NCI-H69 (cell line): ENCODE data around the gene DNM1L.

Source experiments
- DNase-seq: peaks from one replicate; lab custom pipeline; 2025; lab: John Stamatoyannopoulos, UW

Gene DNM1L

DNA sequence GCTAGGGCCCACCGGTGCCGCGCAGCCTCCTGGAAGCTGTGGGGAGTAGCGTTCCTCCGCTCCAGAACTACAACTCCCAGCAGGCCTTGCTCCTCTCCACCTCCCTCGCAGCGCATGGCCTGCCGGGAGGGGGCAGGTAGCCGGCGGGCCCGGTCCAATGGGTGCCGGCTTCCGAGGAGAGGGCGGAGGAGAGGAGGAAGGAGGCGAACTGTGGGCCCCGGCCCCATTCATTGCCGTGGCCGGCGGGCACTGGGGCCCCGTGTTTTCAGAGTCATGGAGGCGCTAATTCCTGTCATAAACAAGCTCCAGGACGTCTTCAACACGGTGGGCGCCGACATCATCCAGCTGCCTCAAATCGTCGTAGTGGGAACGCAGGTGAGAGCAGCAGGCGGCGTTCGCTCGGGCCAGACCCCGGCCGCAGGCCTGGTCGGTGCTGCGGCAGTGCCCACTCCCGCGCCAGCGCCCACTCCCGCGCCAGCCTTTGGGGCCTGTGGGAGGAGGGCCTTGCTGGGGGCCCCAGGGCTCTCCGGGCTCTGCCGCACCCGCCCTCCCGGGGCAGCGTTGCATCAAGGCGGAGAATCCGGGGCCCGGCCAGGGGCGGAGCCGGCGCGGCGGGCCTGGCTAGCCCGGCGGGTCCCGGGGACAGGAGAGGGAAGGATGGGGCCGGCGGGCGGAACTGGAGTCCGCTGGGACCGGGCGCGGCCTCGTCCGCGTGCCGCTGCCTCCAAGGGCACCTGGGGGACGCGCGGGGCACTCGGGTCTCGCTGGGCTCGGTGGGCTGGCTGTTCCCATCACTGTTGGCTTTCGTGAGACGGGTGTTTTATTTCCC lies at the start of gene DNM1L:
Gene DNM1L, plus strand, starts transcription at position 211 of the 829 bp plus-strand sequence. Its CDS starts 63 bp downstream, at position 274.
- DNase-seq = peak; percentile 96

DNA sequence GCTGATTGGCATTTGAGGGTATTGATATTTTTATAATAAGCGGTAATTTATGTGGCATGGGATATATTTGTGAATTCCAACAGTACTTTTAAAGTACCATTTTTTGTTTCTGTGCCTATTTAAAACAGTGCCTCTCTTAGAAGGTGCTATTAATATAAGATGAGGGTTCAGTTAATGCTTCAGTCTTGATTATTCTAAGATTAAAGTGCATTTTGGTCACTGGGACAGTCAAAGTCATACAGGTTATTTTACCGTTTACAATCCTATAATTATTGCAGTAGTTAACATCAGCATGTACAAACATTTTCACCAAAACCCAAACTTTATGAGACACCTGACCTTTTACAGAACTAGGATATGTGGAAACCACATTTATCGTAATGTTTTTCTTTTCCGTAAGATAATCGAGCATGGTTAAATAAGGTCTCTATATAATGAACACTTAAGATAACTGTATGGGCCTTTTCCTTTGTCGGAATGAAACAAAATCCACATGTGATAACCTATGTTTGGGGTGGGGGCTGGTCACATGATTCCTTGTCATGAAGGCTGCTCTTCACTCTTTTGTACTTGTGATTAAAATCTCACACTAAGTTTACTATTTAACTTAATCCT lies 37.7 kb upstream of the DNM1L start:
- no peak for DNase-seq

- no peak for DNase-seq
These were observed 34.7 kb upstream of the DNM1L start for GRCh38 chr12:32644431-32644830.

- DNase-seq = no peak
These were observed 31.8 kb upstream of the DNM1L start for GRCh38 chr12:32647275-32647674.

GRCh38 chr12:32650508-32650907 lies 28.6 kb upstream of the DNM1L start:
- no peak for DNase-seq

GRCh38 chr12:32651151-32651955 lies 27.7 kb upstream of the DNM1L start:
- DNase-seq = no peak

- DNase-seq = no peak
These were observed 27.2 kb upstream of the DNM1L start for GRCh38 chr12:32651956-32652210.

GRCh38 chr12:32659908-32660440 lies 19.1 kb upstream of the DNM1L start:
- DNase-seq = peak; percentile 31

DNA sequence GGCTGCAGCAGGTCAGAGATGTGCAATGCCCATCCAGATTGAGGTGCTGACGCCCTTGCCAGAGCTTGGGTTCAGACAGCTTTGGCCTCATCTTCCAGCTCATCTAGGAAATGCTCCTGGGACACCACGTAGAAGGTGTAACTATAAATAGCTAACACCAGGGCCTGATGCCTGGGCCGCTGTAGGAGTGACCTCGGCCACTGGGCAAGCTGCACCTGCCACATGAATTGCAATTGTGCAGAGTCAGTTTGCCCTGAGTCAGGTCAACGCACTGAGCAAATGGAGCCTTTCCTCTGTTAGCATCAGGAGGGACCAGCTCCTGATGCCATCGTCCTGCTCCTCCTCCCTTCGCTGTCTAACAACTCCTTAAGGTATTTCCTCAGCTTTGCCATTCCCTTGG lies 17.4 kb upstream of the DNM1L start:
- no peak for DNase-seq

DNA sequence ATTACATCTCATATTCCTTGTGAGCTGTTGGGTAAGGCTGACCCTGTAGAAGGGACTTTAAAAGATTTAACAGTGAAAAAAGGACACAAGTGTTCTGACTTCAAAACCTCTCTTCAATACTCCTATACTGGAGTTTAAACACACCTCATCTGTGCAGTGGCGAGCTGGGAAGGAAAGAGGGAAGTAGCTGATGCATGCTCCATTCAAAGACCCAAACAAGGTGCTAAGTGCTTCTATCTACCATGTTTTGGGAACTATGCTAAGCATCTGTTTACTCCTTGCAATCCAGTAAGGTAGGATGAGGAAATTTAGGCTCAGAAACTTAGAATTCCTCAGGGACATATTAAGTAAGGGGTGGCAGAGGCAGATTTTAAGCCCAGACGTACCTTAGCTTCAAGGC lies 16.4 kb upstream of the DNM1L start:
- DNase-seq = no peak

DNA sequence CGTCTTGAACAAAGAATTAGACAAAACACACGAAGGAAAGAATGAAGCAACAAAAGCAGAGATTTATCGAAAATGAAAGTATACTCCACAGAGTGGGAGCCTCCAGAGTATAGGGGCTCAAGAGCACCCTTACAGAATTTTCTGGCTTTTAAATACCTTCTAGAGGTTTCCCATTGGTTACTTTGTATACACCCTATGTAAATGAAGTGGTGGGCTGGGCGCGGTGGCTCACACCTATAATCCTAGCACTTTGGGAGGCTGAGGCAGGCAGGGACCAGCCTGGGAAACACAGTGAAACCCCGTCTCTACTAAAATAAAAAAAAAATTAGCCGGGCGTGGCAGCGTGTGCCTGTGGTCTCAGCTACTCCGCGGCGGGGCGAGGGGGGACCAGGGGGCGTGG lies 13.1 kb upstream of the DNM1L start:
- DNase-seq = no peak

DNA sequence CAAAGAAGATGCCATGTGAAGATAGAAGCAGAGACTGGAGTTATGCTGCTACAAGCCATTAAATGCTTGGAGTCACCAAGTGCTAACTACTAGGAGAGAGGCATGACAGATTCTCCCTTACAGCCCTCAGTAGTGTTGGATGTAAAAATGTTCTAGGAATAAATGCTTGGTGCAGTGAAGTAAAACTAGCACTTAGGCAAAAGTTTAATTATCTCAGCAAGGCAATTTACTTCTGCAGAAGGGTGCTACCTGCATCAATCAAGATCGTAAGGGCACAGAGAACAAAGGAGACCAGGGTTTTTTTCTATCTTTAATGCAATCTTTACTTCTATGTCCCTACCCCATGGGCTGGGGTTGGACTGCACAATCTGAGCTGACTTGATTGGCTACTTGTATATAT lies 9.5 kb upstream of the DNM1L start:
- DNase-seq = no peak

GRCh38 chr12:32671930-32672780 lies 6.9 kb upstream of the DNM1L start:
- peak; percentile 88 for DNase-seq

DNA sequence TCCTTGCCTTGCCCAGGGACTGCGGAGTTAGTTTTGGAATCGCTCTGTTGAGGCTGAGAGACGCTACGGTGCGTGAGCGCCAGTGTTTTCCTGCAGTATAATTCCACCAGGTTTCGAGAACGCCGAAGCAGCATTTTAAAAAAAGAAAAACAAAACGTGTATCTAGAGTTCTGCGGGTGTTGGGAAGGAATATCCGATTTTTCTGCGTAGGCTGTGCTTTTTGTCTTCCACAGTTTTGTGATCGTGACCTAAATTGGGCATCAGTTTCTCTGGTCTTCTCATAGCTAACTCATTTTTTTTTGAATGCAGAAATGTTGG lies 778 bp downstream of the DNM1L start:
- DNase-seq = no peak

DNA sequence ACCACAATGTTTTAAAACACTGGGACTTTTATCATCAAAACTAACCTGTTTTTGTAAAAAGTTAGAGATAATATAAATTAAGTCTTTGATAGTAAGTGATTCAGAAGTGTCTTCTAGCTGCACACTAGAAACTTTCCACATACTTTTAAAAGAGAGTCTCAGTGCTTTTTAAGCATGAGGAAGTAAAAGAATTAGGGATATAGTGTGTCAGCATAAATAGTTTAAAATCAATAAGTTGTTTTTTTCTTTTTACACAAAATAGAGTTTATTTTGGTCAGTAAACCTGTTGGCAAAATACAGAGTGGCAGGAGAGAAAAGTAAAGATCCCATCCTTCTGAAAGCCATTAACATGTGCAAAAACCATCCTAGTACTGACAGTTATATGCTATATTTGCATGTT lies 1.7 kb downstream of the DNM1L start:
- DNase-seq = no peak

DNA sequence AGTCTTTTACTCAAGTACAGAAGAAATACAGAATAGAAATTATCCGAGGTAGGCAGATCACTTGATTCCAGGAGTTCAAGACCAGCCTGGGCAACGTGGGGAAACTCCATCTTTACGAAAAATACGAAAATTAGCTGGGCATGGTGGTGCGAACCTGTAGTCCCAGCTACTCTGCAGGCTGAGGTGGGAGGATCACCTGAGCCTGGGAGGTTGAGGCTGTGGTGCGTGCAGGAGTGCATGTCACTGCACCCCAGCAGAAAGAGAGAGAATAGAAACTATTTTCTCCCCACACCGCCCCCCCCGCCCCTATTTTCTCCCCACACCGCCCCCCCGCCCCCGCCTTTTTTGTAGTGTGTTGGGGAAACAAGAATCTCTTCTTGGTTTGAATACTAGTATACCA lies 2.2 kb downstream of the DNM1L start:
- no peak for DNase-seq

DNA sequence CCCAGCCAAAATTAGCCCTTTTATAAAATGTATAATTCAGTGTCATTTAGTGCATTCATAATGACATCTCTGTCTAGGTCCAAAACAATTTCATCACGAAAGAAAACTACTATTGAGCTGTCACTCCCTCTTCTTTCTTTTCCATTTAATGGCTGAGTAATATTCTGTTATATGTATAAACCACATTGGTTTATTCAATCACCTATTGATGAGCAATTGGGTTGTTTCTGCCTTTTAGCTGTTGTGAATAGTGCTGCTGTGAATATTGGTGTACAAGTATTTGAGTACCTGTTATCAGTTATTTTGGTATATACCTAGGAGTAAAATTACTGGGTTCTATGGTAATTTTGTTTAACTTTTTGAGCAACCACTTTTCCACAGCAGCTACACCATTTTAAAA lies 7.2 kb downstream of the DNM1L start:
- no peak for DNase-seq

DNA sequence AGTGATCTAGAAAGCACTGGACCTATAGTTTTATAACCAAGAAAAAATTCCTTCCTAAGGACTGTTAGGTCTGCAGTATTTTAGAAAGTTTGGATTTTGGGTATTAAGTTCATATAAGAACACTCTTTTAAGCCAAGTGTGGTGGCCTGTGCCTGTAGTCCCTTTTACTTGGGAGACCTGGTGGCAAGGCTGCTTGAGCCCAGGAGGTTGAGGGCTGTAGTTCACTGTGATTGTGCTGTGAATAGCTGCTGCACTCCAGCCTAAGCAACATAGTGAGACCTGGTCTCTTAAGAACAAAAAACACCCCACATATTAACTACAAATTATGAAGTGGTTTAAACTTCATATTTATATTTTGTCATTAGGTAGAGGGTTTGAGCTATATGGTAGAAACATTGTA lies 9.7 kb downstream of the DNM1L start:
- no peak for DNase-seq

GRCh38 chr12:32690927-32691326 lies 11.8 kb downstream of the DNM1L start:
- DNase-seq = no peak

DNA sequence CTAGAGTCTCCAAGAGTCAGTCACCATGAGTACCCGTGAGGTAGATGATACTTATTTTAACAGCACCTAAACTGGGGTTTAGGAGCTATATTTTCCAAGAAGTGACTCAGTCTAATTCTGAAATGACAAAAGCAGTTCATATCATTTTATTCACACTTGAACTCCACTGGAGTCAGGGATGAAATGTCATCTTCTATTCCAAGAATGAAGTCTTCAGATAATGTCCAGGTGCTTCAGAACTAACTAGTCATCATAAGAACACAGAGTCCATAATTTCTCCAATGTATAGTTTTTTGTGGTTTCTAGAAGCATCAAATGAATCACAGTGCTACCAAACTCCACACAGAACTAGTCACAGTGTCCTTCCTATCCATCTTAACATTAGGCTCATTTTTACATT lies 13.3 kb downstream of the DNM1L start:
- DNase-seq = no peak

GRCh38 chr12:32693036-32693435 lies 13.9 kb downstream of the DNM1L start:
- DNase-seq = no peak

DNA sequence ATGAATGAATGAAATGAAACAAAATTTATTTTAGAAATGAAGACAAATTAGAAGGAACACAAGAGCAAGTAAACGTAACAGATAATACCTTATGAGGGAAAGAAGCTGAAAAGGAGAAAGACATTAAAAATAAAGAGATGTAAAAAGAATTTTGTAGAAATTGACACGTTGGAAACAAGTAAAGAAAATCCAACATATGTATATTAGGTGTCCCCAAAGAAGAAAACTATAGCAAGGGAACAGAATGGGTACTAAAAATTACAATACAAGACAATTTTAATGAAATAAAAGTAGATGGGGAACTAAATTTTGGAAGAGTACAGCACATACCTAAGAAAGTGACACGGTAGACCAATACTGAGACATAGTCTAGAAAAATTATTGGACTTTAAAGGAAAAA lies 16.7 kb downstream of the DNM1L start:
- no peak for DNase-seq
